ENCODE data around the gene TEX52. TPM values are rescaled to one million over a fixed set of nuclear protein-coding genes. Genes with fewer than 3 reads are reported as not detected.
A peak's percentile ranks its signal among the peaks of the same experiment; 100 is the strongest.

The TEX52 gene
- total and polyA plus RNA-seq, 2 of the 13 experiments (the other 11 are each of a cell fraction or from before 2014, with no cell fraction given) = 0.05 TPM; not detected in 1

GRCh38 chr12:2890001-2890387, 33.2 kb upstream of the TEX52 start (continued):
- TF ChIP-seq E2F5 (CRISPR knock-in tag; conservative IDR thresholded peaks at IDR 0.05) (no peak), MYPOP (CRISPR knock-in tag; IDR thresholded peaks at IDR 0.05) (no peak), ZMYM4 (CRISPR knock-in tag; IDR thresholded peaks at IDR 0.05) (no peak), ZNF609 (CRISPR knock-in tag; IDR thresholded peaks at IDR 0.05; ENCODE audit: borderline replicate concordance) (no peak), ZNF552 (CRISPR knock-in tag; IDR thresholded peaks at IDR 0.05; ENCODE audit: borderline replicate concordance) (0 out of 2 replicates have a peak, but pooled peaks have one; percentile 3), XBP1 (CRISPR knock-in tag; IDR thresholded peaks at IDR 0.05) (no peak), ZSCAN29 (CRISPR knock-in tag; conservative IDR thresholded peaks at IDR 0.05) (no peak), RXRB (CRISPR knock-in tag; IDR thresholded peaks at IDR 0.05; ENCODE audit: borderline replicate concordance) (no peak), ATF6 (CRISPR knock-in tag; conservative IDR thresholded peaks at IDR 0.05) (no peak), ZNF24 (IDR thresholded peaks at IDR 0.05) (no peak), DPF2 (CRISPR knock-in tag; IDR thresholded peaks at IDR 0.05; ENCODE audit: borderline replicate concordance, low read depth) (no peak), SP2 (CRISPR knock-in tag; IDR thresholded peaks at IDR 0.05) (no peak), HNF1A (IDR thresholded peaks at IDR 0.05; ENCODE audit: low read depth) (no peak), HNF1A (CRISPR knock-in tag; IDR thresholded peaks at IDR 0.05; ENCODE audit: borderline replicate concordance) (no peak), GZF1 (CRISPR knock-in tag; IDR thresholded peaks at IDR 0.05) (no peak), TOE1 (CRISPR knock-in tag; IDR thresholded peaks at IDR 0.05) (0 out of 2 replicates have a peak, but pooled peaks have one; percentile 40), KLF9 (CRISPR knock-in tag; IDR thresholded peaks at IDR 0.05; ENCODE audit: low read depth) (0 out of 2 replicates have a peak, but pooled peaks have one; percentile 2), AGO1 (IDR thresholded peaks at IDR 0.05; ENCODE audit: low read depth, low read length, poor library complexity, severe bottlenecking) (no peak)

Data from HepG2 (cell line).